Measurements from ENCODE around the gene DNAH12. TPM values are rescaled to one million over a fixed set of nuclear protein-coding genes. Genes with fewer than 3 reads are reported as not detected.
A peak's percentile ranks its signal among the peaks of the same experiment; 100 is the strongest.
"Not testable (repeated sequence)": the region's sequence is repeated elsewhere in the genome, so short reads cannot be mapped to it uniquely, and the experiment has no call there.

Gene DNAH12
- total and polyA plus RNA-seq, 2 of the 13 experiments (the other 11 are each of a cell fraction or from before 2014, with no cell fraction given) = 0.11 TPM

GRCh38 chr3:57449276-57449847 lies 94.8 kb downstream of the DNAH12 start:
- H3K4me3 ChIP-seq (replicated peaks in 1 of 3; ENCODE audit: insufficient read depth in 1 of 3, low read depth in 2 of 3, low read length in 3 of 3); H3K27me3 ChIP-seq (ENCODE audit: control insufficient read depth in 1 of 2, insufficient read depth in 2 of 2, low read length in 2 of 2); CTCF ChIA-PET (ENCODE audit: low intra/inter-chr PET ratio, low total read pairs); H3K36me3 ChIP-seq (replicated peaks in 1 of 2; ENCODE audit: control insufficient read depth in 1 of 2, insufficient read depth in 2 of 2, low read length in 2 of 2); DNase-seq (ENCODE audit: low spot score); in situ Hi-C loops (cut with HindIII; ENCODE audit: extremely low pct_ligation_motif_present, low pct_unique_long_range_greater_than_20kb); H3K9me3 ChIP-seq (ENCODE audit: low read length); H3K4me2 ChIP-seq (ENCODE audit: low read depth, low read length); ATAC-seq; H2AFZ ChIP-seq (ENCODE audit: low read length); H3K79me2 ChIP-seq (ENCODE audit: insufficient read depth, low read length); intact Hi-C loops (cut with micrococcal nuclease; ENCODE audit: unreplicated experiment); H4K20me1 ChIP-seq (ENCODE audit: insufficient read depth, low read length); BruUV-seq (replicated peaks); FAIRE-seq: not testable (repeated sequence)
- TF ChIP-seq AKAP8 (CRISPR knock-in tag; IDR thresholded peaks at IDR 0.05) (0 out of 2 replicates have a peak, but pooled peaks have one; percentile 33), ZMYM4 (CRISPR knock-in tag; IDR thresholded peaks at IDR 0.05) (0 out of 2 replicates have a peak, but pooled peaks have one; percentile 5), DNMT1 (CRISPR knock-in tag; IDR thresholded peaks at IDR 0.05) (0 out of 2 replicates have a peak, but pooled peaks have one; percentile 67), ZBTB4 (CRISPR knock-in tag; IDR thresholded peaks at IDR 0.05; ENCODE audit: borderline replicate concordance) (peak; percentile 59; the same call in 1 of the 2 replicates)
- peaks cover 62% of the 10 kb centered on the region for H3K4me1 ChIP-seq (ENCODE audit: insufficient read depth, low read length)
- POLR2A ChIA-PET = interaction anchor here (1.4 kb wide), 1 partner anchor 148 kb away, joined by 6 read pairs; the partner anchor contains the start of gene ARF4
- 0 out of 2 replicates have a peak overlapping the region, but pooled peaks have one; percentile 61 for H3K9ac ChIP-seq (ENCODE audit: insufficient read depth, low read depth, low read length)
- WGBS (ENCODE audit: low lambda C conversion rate) = 89% methylated on average over 3 of the region's 33 CpGs
- H3K27ac ChIP-seq (ENCODE audit: extremely low read length, insufficient read depth, low read length) = peak overlapping the region; percentile 96

Data from HepG2 (cell line).